22Rv1 (cell line): ENCODE data around the gene IGLL5.

Source experiments
- CTCF ChIP-seq: fragments of 450-650 bp; IDR thresholded peaks from 2 replicates; pipeline ENCODE4 v1.5.1; 2017; ENCODE audit warnings: mild to moderate bottlenecking
- ZFX ChIP-seq: fragments of 450-650 bp; IDR thresholded peaks from 2 replicates; pipeline ENCODE4 v1.6.1; 2017; ENCODE audit warnings: antibody characterized with exemption, borderline replicate concordance

DNA sequence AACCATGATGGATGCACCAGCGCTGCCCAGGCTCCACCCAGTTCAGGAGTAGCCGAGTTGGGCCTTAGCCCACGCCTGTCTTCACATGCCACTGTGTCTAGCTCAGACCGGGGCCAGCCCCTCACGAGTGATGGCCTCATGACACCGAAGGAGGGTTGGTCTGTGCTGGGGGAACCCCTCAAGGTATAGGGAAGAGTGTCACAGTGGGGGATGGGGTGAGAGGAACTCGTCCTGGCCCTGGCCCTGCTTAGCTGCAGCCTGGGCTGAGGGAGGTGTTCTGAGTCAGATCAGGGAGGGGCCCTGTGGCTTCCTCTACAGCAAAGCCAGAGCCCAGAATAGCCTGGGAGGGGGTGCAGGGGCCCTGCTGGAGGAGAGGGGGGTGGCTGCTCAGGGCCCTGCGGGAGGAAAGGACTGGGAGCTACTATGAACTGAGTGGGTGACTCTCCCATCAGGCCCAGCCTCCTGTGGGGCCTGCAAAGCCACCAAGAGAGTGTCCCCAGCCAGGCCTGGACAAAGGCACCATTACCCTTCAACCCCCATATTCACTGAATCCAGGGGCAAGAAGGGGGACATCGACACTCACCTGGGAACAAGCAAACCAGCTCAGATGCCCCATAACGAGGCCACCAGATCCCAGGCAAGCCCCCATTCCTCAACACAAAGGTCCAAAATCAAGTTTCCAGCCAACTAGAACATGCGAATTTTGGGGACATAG lies 41.2 kb downstream of the IGLL5 start:
- TF ChIP-seq CTCF (no peak), ZFX (no peak)
